Stimulated activated CD4-positive, alpha-beta T cell treated with anti-CD3 and anti-CD28 coated beads, Interleukin-1b, Interleukin-23, amount 100 ng/mL, for 24 hours (primary cell): Measurements from ENCODE around the gene ATP13A1.
"Not testable (repeated sequence)": the region's sequence is repeated elsewhere in the genome, so short reads cannot be mapped to it uniquely, and the experiment has no call there.

Experiments
- DNase-seq, 4 experiments: peaks; one replicate each; pipeline ENCODE4 v3.0.0-alpha.2; 2020; ENCODE audit warnings: low read depth in 4 of 4, low spot score in 1 of 4

The ATP13A1 gene

GRCh38 chr19:19663256-19664120, at the start of gene ATP13A1:
Gene ATP13A1, minus strand, starts transcription at chr19:19663676. Its CDS starts 10 bp downstream, at chr19:19663666.
- DNase-seq = peak; percentile 75 to 88 (median 80)

- DNase-seq = no peak
Observed at GRCh38 chr19:19711934-19712828, 48.7 kb upstream of the ATP13A1 start.

- DNase-seq = no peak
Observed at GRCh38 chr19:19711306-19711933, 47.9 kb upstream of the ATP13A1 start.

- DNase-seq = no peak
Observed at GRCh38 chr19:19710506-19710905, 47.0 kb upstream of the ATP13A1 start.

- DNase-seq = no peak
Observed at GRCh38 chr19:19704836-19705235, 41.4 kb upstream of the ATP13A1 start.

GRCh38 chr19:19700493-19700892, 37.0 kb upstream of the ATP13A1 start:
- not testable (repeated sequence) for DNase-seq

GRCh38 chr19:19697589-19697988, 34.1 kb upstream of the ATP13A1 start:
- no peak for DNase-seq

- DNase-seq = no peak
Observed at GRCh38 chr19:19696386-19696785, 32.9 kb upstream of the ATP13A1 start.

- DNase-seq = no peak
Observed at GRCh38 chr19:19691683-19692082, 28.2 kb upstream of the ATP13A1 start.

- not testable (repeated sequence) for DNase-seq
Observed at GRCh38 chr19:19689023-19689422, 25.5 kb upstream of the ATP13A1 start.

GRCh38 chr19:19687090-19687489, 23.6 kb upstream of the ATP13A1 start:
- no peak for DNase-seq

GRCh38 chr19:19686580-19686979, 23.1 kb upstream of the ATP13A1 start:
- DNase-seq = no peak

- DNase-seq = not testable (repeated sequence)
Observed at GRCh38 chr19:19686119-19686518, 22.6 kb upstream of the ATP13A1 start.

GRCh38 chr19:19679176-19680073, 15.9 kb upstream of the ATP13A1 start:
- no peak for DNase-seq

- DNase-seq = no peak
Observed at GRCh38 chr19:19677579-19677978, 14.1 kb upstream of the ATP13A1 start.

- DNase-seq = no peak
Observed at GRCh38 chr19:19674315-19674714, 10.8 kb upstream of the ATP13A1 start.

- DNase-seq = no peak
Observed at GRCh38 chr19:19672816-19673215, 9.3 kb upstream of the ATP13A1 start.

- DNase-seq = no peak
Observed at GRCh38 chr19:19670070-19670551, 6.6 kb upstream of the ATP13A1 start.

- peak; percentile 80 to 96 (median 88) for DNase-seq
Observed at GRCh38 chr19:19668230-19669012, 4.9 kb upstream of the ATP13A1 start, which contains the start of gene ZNF101. Gene ZNF101, plus strand, starts transcription at chr19:19668839. Its CDS starts 125 bp downstream, at chr19:19668964.
